MM.1S (cell line): ENCODE measurements around the gene VEGFC.

ENCODE experiments used
- CTCF ChIP-seq: fragments of 300-600 bp; sonication (generic); IDR thresholded peaks from 2 replicates; pipeline ENCODE4 v1.5.1; 2016; ENCODE audit warnings: antibody characterized with exemption, low read length, mixed read lengths
- EZH2 ChIP-seq: fragments of 300-600 bp; sonication (generic); optimal IDR thresholded peaks from 2 replicates; pipeline ENCODE3; 2017; ENCODE audit warnings: low read depth, mild to moderate bottlenecking, antibody characterized with exemption, low read length, mixed read lengths
- EZH2phosphoT487 ChIP-seq: fragments of 300-600 bp; sonication (generic); IDR thresholded peaks from 2 replicates; pipeline ENCODE4 v1.6.1; 2018; ENCODE audit warnings: antibody characterized with exemption, low read length

- TF ChIP-seq EZH2 (no peak), CTCF (no peak), EZH2phosphoT487 (no peak)
Observed at GRCh38 chr4:176800891-176801534, 8.3 kb upstream of the VEGFC start.
